ENCODE data around the gene NARF.

Gene NARF

DNA sequence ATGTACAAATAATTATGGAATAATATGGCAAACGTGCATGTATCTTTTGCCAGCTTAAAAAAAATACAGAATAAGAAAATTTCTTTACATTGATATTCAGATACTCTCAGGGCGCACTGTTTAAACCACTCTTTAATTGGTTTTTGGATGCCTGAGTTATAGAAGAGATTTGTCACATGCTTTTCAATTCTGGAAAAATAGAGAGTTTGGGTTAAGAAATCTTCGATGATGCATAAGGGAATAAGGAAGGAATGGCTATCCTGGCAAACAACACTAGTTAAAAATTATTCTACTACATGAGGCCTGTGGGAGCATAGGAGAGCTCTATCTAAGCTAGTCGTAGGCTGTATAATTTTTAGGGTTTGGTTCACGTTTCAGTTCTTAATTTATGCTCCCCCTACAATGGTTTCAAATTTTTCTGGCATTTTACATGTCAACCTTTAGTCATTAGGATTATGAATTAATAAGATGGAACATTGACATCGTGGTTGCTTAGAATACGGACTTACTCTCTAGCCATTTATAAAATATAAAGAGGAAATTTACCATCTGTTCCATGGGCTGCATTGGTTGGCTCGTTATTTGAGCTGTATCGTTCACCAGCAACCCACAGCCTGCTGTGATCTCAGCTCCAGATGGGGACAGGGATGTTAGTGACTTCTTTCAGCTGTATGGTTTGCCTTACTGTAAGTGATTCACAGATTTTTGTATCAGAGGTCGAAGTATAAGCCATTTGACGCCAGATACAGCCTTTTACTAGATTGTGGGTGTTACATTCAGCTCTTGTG lies 15.9 kb downstream of the NARF start:
- no peak for DNase-seq (ENCODE audit: low read depth in 2 of 2)

DNA sequence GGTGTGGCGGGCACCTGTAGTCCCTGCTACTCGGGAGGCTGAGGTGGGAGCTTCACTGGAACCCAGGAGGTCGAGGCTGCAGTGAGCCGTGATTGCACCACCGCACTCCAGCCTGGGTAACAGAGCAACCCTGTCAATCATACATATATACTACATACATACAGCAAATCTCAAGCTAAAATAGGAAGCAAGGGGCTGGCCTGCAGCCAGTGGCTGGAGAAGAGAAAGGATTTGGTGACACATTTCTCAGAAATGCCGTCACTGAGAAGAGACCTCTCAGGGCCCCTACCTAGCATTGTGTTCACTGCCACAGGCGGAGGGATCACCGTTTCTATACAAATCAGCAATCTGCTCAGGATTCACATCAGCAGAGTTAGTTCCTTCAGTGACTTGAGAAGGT lies 16.9 kb downstream of the NARF start:
- DNase-seq (ENCODE audit: low read depth in 2 of 2) = no peak

DNA sequence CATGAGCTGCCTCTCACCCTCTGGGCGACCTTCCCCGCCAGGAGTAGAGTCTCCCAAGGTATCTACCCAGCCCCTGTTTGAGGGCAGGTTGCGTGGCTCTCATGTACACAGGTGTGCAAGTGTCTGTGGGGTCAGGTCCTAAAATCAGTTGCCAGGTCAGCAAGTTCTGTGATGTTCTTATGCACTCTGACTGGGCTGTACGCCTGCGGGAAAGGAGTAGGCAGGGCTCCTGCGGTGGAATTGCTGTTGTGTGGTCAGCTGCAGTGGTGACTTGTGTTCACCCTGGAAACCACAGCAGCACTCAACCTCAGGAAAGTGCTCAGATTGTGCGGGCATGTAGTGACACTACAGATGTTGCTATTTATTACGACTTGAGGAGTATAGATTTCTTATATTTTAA lies 19.4 kb downstream of the NARF start:
- DNase-seq (ENCODE audit: low read depth in 2 of 2) = no peak

DNA sequence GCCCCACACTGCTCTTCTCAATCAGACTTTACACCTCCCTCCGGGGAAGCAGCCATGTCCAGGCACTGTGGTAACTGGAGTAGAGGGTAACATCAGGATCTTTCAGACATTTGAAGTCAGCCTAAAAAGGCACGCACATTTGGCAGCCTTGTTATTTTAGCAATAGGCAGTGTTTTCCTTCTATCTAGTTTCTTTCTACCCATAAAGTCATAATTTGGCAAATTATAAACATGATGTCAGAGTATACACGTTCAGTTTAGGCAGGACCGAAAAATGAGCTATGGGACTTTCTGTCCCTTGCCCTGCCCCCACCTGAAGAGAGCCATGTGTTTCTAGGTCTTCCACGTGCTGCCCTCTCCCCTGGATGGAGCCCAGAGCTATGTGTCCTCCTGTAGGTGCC lies 21.1 kb downstream of the NARF start:
- no peak for DNase-seq (ENCODE audit: low read depth in 2 of 2)

DNA sequence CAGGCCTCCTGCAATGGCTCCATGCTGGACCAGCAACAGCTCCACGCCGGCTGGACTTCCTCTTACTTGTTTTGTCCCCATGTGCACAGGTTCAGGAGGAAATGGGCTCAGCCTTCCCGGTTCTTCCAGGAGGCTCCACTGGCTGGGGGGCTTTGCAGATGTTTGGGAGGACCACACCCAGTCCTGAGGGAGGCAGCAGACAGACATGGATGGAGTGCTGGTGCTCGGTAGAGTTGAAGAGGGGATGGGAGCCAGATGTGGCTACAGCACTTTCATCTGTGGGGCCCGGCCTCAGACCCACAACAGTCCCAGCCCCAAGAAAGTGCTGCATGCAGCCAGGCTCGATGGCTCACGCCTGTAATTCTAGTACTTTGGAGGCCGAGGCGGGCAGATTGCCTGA lies 21.8 kb downstream of the NARF start:
- no peak for DNase-seq (ENCODE audit: low read depth in 2 of 2)

DNA sequence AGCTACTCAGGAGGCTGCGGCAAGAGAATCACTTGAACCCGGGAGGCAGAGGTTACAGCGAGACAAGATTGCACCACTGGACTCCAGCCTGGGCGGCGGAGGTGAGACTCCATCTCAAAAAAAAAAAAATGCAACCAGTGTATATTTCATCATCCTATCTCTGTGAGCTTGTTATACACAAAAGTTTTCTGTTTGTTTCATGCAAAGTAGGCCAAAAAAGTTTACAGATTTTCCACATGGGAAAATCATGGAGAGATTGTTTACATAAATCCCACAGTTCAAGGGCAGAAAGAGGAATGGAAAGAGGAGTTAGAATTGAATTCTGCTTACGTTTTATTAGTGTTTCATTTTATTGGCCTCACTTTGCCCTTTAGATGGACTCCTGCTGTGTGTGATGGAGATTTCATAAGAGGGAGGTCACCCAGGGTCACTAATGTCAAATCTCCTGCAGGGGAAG lies 24.7 kb downstream of the NARF start:
- DNase-seq (ENCODE audit: low read depth in 2 of 2) = no peak

DNA sequence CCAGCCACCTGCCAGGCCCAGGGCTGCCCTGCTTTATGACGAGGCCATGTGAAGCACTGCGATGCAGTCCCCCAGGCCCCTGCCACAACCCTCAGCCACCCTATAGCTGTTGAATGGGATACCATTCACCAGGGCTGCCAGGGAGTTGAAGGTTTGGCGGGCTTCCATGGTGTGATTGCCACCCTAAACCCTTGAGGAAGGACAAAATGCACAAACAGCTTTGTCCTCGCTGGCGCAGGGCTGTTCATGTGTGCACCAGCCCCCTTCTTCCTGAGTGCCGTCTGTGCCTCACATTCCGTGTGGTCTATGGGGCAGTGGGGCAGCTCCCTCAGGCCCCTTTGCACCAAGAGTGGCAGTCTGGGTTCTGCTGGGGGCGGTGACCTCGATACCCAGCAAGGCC lies 25.3 kb downstream of the NARF start:
- no peak for DNase-seq (ENCODE audit: low read depth in 2 of 2)

DNA sequence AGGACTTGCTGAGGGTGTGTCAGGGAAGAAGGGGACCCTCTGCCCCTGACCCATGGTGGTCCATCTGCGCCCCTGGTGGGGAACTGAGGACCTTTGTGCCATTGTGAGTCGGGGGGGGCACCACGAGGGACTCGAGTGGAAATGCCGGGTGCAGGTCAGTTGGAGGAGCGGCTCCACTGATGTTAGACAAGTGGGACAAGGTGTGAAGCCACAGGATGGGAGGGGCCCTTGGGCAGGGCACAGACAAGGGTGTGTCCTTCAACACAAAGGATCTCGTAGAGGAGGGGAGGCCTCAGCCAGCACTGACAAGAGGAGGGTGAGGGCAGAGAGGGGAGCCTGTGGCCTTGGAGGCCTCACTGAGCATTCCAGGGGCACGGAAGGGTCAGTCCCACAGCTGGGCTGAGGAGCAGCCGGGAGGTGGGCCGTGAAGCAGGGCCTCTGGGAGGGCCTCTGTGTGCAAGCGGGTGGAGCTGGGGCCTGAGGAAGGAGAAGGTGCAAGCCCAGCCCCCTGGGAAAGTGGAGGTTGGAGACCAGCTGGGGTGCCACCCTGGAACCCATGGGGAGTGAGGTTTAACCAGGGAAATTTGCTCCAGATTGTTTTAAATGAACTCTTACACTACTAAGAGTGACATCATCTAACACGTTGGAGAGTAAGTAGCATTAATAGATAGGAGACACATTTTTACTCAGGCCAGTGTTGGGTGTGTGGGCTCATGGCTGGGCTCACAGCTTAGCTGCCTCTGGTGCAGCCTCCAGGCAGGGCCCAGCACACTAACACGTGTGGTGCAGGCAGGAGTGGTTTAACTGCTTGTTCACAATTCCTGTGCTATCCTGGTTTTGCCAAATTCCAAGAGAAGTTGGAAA lies 27.9 kb downstream of the NARF start:
- no peak for DNase-seq (ENCODE audit: low read depth in 2 of 2)

DNA sequence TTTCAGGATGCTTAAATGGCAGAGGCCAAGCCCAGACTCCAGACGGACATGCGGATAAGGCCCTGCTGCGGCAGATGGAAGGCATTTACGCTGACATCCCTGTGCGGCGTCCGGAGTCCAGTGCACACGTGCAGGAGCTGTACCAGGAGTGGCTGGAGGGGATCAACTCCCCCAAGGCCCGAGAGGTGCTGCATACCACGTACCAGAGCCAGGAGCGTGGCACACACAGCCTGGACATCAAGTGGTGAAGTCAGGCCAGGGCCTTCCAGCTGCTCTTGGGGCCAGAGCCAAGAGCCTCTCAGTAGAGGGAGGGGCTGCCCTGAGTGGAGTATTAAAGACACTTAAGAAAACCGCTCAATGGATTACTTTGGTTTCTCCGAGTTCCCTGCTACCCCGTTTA lies 29.4 kb downstream of the NARF start:
- DNase-seq (ENCODE audit: low read depth in 2 of 2) = no peak

DNA sequence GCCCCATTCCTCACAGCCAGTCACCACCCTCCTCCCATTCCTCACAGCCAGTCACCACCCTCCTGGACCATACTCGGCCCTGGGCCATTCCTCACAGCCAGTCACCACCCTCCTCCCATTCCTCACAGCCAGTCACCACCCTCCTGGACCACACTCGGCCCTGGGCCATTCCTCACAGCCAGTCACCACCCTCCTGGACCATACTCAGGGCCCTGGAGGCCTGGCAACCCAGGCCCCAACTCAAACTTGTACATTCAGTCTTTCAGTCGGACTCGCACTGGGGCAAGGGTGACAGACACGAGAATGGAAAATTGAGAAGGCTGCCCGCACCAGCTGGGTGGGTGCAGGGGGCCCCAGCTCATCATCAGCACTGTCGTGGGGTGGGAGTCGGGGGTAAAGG lies 30.6 kb downstream of the NARF start:
- DNase-seq (ENCODE audit: low read depth in 2 of 2) = no peak

DNA sequence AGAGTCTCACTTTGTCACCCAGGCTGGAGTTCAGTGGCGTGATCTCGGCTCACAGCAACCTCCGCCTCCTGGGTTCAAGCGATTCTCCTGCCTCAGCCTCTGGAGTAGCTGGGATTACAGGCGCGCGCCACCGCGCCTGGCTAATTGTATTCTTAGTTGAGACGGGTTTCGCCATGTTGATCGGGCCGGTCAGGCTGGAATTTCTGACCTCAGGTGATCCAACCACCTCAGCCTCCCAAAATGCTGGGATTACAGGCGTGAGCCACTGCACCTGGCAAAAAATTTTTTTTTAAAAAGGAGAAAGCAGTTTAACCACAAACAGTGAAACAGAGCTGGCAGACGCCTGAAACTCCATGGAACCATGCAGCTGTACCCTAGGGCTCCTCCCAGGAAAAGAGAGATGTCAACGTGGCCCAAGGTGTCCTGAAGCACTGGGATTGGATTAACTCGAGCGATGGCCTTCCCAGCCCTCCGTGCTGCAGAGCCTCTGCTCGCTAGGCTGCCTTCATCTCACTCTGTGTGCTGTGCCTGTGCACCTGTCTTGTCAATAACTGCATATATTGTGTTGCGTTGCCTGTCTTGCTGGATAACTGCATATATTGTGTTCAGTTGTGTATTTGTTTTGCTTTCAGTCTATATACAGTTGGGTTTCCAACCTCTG lies 31.4 kb downstream of the NARF start:
- no peak for DNase-seq (ENCODE audit: low read depth in 2 of 2)

DNA sequence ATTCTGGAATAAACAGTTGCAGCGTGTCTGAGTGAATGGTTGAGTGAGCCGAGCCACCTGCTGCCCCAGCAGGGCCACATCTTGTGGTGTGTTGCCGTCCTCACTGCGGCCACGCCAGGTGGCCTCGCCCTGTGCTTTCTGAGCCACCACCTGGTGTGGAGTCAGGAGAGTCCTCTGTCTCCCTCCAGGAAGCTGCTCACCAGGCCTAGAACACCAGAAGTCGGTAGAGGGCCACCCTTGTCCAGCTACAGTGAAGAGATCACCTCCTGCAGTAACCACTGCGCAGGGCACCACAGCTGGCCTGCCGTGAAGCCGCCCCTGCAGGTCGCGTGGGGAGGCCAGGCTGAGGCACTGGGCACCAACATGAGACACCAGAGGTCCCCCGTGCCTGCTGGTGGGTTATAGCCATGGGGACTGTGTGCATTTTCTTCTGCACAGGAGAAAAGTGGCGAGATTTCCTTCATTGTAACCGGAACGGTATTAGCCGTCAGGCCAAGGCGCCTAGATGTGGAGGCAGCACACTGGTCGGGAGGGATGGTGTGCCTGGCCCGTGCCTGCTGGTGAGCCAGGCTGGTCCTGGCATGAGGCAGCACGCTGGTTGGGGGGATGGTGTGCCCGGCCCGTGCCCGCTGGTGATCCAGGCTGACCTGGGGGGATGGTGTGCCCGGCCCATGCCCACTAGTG lies 32.1 kb downstream of the NARF start:
- DNase-seq (ENCODE audit: low read depth in 2 of 2) = no peak

DNA sequence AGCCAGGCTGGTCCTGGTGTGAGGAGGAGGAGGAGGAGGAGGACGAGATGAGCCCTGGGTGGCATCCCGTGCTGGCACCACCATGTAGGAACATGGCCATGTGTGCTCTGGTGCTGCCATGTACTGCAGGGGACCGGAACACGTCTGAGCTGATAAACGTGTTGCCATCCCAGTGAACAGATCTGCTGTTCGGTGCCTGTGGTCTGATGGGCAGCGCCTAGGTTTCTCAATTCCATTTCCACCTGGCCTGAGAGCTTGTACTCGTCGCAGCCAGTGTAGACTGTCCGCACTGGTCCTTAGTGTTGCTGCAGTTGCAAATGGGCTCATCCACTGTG lies 32.6 kb downstream of the NARF start:
- DNase-seq (ENCODE audit: low read depth in 2 of 2) = no peak

DNA sequence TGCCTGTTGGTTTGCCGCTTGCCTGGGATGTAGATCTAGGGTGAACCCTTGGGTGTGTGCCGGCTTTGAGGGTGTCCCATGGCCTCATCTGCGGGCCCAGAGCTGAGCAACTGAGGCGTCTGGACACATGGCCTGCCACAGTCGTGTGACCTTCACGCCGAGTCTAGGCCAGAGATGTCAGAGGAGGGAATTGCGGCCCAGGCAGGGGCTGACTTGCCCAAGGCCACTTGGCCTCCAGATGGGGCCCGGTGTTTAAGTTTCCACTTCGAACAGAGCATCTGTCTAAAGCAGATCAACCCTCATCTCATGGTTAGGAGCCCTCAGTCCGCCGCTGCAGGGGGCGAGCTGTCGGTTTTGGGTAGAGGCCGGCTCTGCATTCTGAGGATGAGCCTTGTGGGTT lies 33.0 kb downstream of the NARF start:
- no peak for DNase-seq (ENCODE audit: low read depth in 2 of 2)

DNA sequence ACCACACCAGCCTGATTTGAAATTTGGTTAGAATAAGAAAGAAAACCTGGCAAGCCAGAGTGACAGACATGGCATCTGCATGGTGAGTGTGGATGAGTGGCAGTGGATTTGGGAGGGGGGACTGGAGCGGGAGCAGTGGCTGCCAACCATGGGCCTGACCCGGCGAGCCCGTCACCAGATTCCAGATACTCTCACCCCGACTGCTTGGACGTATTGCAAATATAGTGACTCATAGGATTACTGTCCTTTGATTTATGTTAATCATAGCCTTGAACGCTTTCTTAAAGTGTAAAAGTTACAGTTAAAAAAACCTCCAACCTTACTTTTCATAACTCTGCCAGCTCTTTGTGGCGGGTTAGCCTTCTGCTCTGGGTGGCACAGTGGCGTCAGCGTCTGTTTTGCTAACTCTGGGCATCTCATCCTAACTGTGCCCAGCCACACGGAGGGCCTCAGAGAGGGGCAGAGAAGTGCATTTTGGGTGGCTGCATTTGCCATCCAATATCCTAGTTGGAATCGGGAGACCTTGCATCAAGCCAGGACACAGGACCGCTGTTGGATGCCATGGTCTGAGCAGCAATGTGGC lies 34.2 kb downstream of the NARF start:
- no peak for DNase-seq (ENCODE audit: low read depth in 2 of 2)

DNA sequence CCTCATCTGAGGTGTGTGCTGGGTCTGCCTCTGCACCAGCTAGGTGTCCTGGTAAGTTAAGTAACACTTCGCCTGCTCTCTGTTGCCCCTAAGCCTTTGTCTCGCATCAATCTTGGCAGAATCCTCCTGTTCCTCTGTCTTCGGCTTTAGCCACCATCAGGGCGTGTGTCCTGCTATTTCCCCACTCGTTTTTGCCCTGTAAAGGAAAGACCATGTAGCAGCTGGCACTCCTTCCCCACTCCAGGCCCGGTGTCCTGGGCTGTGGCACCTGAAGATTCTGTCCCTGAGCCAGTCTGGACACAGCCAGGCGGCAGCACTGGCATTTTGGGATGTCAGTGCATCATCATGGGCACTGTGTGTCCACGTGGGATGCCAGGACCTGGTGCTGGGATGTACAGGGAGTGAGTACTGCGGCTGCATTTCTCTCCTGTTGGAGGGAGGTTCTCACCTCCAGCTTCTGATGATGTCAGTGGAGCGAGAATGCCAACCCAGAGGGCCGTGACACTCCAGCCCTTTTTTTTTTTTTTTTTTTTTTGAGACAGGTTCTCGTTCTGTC lies 34.8 kb downstream of the NARF start:
- no peak for DNase-seq (ENCODE audit: low read depth in 2 of 2)

DNA sequence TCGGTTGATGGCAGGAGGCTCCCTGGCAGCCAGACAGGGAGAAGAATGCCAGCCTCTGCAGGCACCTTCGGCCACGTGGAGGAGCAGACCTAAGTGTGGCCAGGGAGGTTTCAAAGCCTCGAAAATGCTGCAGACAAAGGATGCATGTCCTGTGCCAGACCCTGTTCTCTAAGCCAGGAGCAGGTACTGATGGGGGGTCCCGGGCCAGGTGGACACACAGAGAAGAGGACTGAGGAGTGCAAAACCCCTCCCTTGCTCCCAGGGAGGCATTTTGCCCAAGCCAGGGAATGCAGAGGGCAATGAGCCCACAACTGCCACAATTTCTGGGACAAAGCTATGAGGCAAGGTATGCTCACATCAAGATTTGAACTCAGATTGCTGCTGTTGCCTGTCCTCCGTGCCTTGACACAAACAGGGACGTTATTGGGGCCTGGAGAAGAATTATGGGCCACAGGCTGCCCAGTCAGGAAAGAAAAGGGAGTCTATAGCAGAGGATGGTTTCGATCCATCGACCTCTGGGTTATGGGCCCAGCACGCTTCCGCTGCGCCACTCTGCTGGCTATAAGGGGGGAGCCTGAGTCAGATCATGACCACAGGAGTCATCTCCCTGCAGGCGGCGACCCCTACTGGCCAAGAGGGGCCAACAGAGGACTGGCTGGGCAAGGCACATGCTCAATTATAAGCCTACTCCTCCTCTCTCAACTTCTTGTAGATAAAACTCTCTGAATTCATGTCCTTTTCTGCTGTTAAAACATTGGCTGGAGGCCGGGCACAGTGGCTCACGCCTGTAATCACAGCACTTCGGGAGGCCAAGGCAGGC lies 35.9 kb downstream of the NARF start:
- DNase-seq (ENCODE audit: low read depth in 2 of 2) = peak; percentile 79 to 86

DNA sequence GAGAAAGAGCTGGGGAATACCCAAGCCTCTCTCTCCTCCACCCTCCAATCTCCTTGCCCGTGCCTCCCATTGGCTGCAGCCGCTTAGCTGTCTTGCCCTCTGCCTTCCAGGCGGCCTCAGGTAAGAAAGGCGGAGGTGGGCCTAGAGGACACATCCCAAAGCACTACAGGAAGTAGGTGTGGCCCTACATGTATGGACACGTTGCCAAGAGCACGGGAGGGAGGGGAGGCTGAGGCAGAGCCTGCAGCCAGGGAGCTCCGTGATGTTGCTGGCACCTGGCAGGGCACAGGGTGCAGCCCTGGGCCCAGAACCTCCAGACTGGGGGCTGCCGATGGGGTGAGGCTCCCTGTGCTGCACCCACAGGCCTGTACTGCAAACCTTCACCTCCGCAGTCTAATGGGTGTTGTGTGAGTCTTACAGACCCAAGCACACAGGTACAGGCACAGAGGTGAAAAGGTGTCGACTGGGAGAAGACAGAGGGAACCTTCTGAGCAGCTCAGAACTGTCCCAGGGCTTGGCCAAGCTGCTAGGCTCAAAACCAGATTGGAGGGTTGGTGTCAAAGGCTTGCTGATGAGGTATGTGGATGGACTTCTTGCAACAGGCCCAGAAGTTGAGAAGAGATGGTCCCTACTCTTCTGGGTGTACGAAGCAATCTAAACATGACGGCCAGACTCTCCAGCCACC lies 37.4 kb downstream of the NARF start:
- no peak for DNase-seq (ENCODE audit: low read depth in 2 of 2)

DNA sequence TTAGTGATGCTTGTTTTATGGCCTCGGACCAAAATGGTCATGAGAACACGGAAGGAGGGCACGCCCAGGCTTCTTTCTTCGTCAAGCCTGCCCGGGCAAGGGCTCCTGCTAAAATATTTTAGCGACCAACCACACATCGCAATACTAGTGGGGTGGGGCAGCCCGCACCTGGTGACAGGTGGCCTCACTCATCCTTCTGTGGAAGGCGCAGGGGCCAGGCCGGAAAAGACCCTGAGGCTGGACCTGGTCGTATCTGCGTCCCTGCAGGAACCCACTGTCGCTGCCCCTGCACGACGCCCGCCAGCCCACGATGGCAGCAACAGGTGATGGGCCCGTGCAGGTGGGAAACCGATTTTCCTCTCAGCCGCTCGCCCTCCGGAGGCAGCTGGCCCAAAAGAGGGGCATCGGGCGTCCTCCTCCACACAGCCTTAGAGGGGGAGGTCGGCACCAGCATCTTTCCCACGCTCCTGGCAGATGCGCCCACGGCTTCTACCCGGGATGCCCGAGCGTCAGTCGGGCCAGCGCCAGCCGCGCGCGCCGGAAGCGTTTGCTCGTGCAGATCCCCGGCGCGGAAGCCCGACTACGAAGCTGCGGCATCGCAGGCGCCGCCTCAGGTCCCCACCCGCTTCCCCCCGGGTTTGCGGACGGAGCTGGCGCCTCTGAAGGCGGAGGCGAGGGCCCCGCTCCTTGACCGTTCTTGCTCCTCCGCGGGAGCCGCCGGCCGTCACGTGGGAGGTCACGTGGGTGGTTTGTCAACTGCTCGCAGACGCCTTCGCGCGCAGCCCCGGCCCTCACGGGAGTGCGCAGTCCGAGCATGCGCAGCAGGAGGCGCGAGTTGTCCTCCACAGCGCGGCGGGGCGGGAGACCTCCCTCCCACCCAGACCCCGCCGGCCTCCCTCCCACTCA lies 38.2 kb downstream of the NARF start:
- DNase-seq (ENCODE audit: low read depth in 2 of 2) = peak; percentile 84 to 85

Data from stimulated activated CD8-positive, alpha-beta memory T cell treated with anti-CD3 and anti-CD28 coated beads, Interleukin-2, amount 100 ng/mL, for 1 hour (primary cell).